ENCODE results near the gene CDH15. TPM values are rescaled to one million over a fixed set of nuclear protein-coding genes. Genes with fewer than 3 reads are reported as not detected.
A peak's percentile ranks its signal among the peaks of the same experiment; 100 is the strongest.

CDH15 gene
- total and polyA plus RNA-seq, 9 of the 15 experiments (the other 6 are each of a cell fraction or from before 2014, with no cell fraction given), result 0.07 to 0.18 TPM; not detected in 7

- TF ChIP-seq JUND (IDR thresholded peaks at IDR 0.05; ENCODE audit: borderline replicate concordance, low read depth, low read length), result peak; percentile 48; the same call in 1 of the 2 replicates
- no peak for TF ChIP-seq JUND (tag; IDR thresholded peaks at IDR 0.05; ENCODE audit: borderline replicate concordance, low read depth, low read length)
- TF ChIP-seq CBX3 (IDR thresholded peaks at IDR 0.05; ENCODE audit: borderline replicate concordance in 1 of 2, low read length in 2 of 2), result peak in 1 of 2 experiments; percentile 14; a peak in 1 of 3 replicates
- peak; percentile 33; the same call in 1 of the 2 replicates for TF ChIP-seq MGA (IDR thresholded peaks at IDR 0.05)
- no peak for TF ChIP-seq RBM34 (IDR thresholded peaks at IDR 0.05; ENCODE audit: borderline replicate concordance, insufficient read depth, low read length)
- TF ChIP-seq CTCF (IDR thresholded peaks at IDR 0.05 in 2 of 3, conservative IDR thresholded peaks at IDR 0.05 in 1 of 3; ENCODE audit: insufficient read depth in 2 of 3, low read depth in 1 of 3, low read length in 3 of 3), result peak in 1 of 3 experiments; percentile 2; a peak in 1 of 6 replicates
- peak; percentile 75 for TF ChIP-seq ETV5 (CRISPR knock-in tag; IDR thresholded peaks at IDR 0.05; ENCODE audit: low read depth)
- 0 out of 2 replicates have a peak, but pooled peaks have one; percentile 52 for TF ChIP-seq NBN (IDR thresholded peaks at IDR 0.05; ENCODE audit: low read depth)
- peak; percentile 48 to 66; a peak in 3 of 4 replicates for TF ChIP-seq NRF1 (conservative IDR thresholded peaks at IDR 0.05 in 1 of 2, IDR thresholded peaks at IDR 0.05 in 1 of 2)
- no peak for TF ChIP-seq PHB2 (IDR thresholded peaks at IDR 0.05; ENCODE audit: low read depth)
Observed at GRCh38 chr16:89217388-89218191, 46.0 kb downstream of the CDH15 start, which contains the start of gene ZNF778 (continued).

Measured in K562 (cell line).